Neural crest cell (in vitro differentiated cells): ENCODE data around the gene ZDHHC14. TPM values are rescaled to one million over a fixed set of nuclear protein-coding genes. Genes with fewer than 3 reads are reported as not detected.
"Not testable (repeated sequence)": the region's sequence is repeated elsewhere in the genome, so short reads cannot be mapped to it uniquely, and the experiment has no call there.

Experiments used
- DNase-seq: peaks from one replicate; pipeline ENCODE4 v3.0.0; 2021; ENCODE audit warnings: low read depth, mixed read lengths, low spot score
- H3K27ac Mint-ChIP-seq: one replicate; pipeline ENCODE4 v1.8.0; 2021; ENCODE audit warnings: mild to moderate bottlenecking, mixed read lengths; ENCODE audit not compliant: unreplicated experiment
- H3K27me3 Mint-ChIP-seq: 2 replicates; pipeline ENCODE4 v1.8.0; 2021; ENCODE audit warnings: low read depth, mild to moderate bottlenecking, mixed read lengths
- H3K36me3 Mint-ChIP-seq: 2 replicates; pipeline ENCODE4 v1.8.0; 2021; ENCODE audit warnings: low read depth, mild to moderate bottlenecking, mixed read lengths
- H3K4me1 Mint-ChIP-seq: 2 replicates; pipeline ENCODE4 v1.8.0; 2021; ENCODE audit warnings: mixed read lengths
- H3K4me3 Mint-ChIP-seq: one replicate; pipeline ENCODE4 v1.8.0; 2021; ENCODE audit warnings: mild to moderate bottlenecking, mixed read lengths
- H3K9me3 Mint-ChIP-seq: 2 replicates; pipeline ENCODE4 v1.8.0; 2021; ENCODE audit warnings: mixed read lengths
- total RNA-seq: library from RNA; stranded (reverse); gene quantifications from 2 replicates; pipeline ENCODE4 v1.2.1, GENCODE V29; 2021
- TF ChIP-seq, protein P1 (sequence below): fragments of 200-600 bp; sonication (generic); conservative IDR thresholded peaks from 2 replicates; pipeline ENCODE4 v1.5.0; 2021; ENCODE audit warnings: antibody characterized with exemption, mild to moderate bottlenecking

The ZDHHC14 gene
- total RNA-seq, 1 donor from 2014 or later: 5.3 TPM

DNA sequence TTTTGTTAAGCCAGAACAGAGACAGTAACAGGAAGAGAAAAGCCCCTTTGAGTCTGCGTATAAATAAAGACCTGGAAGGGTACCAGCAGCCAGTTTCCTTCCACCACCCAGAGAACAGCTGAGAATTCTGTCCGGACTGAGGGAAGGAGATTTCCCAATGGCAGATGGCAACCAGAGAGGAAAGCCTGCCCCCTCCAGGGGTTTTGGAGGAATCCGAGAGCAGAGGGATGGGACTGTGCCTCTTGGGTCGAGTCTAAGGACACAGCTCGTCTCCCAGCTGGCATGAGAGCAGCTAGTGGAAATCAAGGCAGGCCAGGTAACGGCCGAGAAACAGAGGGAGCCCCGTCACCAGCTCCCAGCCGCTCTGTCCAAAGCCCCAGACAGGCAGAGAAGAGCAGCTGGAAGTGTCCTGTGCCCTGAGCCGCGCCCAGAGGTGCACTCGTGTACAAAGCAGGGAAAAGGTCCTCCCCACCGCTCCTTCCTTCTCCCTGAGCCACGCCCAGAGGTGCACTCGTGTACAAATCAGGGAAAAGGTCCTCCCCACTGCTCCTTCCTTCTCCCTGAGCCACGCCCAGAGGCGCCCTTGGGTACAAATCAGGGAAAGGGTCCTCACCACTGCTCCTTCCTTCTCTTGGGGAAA lies 308.1 kb downstream of the ZDHHC14 start:
- no peaks in the 10 kb centered on the region for H3K9me3 Mint-ChIP-seq
- TF ChIP-seq, protein P1, sequence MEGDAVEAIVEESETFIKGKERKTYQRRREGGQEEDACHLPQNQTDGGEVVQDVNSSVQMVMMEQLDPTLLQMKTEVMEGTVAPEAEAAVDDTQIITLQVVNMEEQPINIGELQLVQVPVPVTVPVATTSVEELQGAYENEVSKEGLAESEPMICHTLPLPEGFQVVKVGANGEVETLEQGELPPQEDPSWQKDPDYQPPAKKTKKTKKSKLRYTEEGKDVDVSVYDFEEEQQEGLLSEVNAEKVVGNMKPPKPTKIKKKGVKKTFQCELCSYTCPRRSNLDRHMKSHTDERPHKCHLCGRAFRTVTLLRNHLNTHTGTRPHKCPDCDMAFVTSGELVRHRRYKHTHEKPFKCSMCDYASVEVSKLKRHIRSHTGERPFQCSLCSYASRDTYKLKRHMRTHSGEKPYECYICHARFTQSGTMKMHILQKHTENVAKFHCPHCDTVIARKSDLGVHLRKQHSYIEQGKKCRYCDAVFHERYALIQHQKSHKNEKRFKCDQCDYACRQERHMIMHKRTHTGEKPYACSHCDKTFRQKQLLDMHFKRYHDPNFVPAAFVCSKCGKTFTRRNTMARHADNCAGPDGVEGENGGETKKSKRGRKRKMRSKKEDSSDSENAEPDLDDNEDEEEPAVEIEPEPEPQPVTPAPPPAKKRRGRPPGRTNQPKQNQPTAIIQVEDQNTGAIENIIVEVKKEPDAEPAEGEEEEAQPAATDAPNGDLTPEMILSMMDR: no peak
- no peak overlapping the region for H3K4me3 Mint-ChIP-seq
- H3K27me3 Mint-ChIP-seq: peaks cover 30% of the 10 kb centered on the region
- no peaks in the 10 kb centered on the region for H3K36me3 Mint-ChIP-seq
- no peak overlapping the region for H3K27ac Mint-ChIP-seq
- H3K4me1 Mint-ChIP-seq: peaks cover 3% of the 10 kb centered on the region
- DNase-seq: no peak

DNA sequence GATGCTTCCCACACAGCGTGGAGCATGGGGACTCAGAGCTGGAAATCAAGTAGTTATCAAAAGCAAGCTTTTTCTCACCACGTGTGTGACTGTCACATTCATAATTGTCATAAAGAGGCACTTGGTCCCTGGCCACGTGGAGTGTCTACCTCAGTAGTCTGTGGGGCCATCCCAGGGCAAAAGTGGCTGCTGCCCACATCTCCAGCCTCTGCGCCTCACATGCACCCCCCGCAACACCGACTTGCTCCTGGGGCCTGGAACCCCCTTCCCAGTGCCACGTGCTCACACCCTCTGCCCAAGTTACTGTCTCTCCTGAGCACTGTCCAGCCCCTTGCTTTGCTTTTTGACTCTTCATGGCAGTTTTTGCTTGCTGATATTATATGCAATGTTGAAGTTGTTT lies 308.9 kb downstream of the ZDHHC14 start:
- TF ChIP-seq, protein P1: no peak
- H3K4me3 Mint-ChIP-seq: no peak overlapping the region
- H3K27me3 Mint-ChIP-seq: peaks cover 30% of the 10 kb centered on the region
- peaks cover 3% of the 10 kb centered on the region for H3K4me1 Mint-ChIP-seq
- H3K9me3 Mint-ChIP-seq: no peaks in the 10 kb centered on the region
- no peak for DNase-seq
- no peaks in the 10 kb centered on the region for H3K36me3 Mint-ChIP-seq
- no peak overlapping the region for H3K27ac Mint-ChIP-seq

DNA sequence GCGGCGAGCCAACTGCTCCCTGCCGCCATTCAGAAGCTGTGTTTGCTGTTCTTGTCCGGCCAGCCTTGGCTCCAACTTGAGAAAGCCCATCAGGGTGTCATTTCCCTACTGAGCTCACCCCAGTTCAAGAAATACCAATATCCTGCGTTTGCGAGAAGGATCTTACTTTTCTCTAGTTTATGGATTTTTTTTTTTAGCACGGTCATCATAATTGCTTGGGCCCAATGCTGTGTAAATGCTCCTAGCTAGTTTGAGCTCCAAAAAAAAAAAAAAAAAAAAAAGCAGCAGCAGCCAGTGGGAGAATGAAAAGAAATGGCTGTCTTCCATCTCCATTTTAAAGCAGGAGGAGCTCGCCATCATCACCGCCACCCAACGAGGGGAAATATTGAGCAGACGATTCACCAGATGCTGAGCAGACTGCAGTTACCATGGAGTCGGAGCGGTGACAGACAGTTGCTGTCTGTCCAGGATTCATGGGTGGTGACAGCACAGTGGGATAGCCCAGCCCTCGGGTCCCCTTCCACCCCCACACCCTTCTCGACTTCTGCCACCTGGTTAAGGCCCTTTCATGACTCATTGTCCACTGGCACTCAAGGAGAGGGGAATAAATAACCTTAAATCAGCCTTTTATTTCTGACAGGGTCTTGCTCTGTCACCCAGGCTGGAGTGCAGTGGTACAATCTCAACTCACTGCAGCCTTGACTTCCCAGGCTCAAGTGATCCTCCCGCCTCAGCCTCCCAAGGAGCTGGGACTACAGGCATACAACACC lies 309.6 kb downstream of the ZDHHC14 start:
- H3K27me3 Mint-ChIP-seq: peaks cover 30% of the 10 kb centered on the region
- peak overlapping the region; percentile 20 for H3K27ac Mint-ChIP-seq
- H3K36me3 Mint-ChIP-seq: no peaks in the 10 kb centered on the region
- TF ChIP-seq, protein P1: no peak
- DNase-seq: no peak
- H3K4me3 Mint-ChIP-seq: no peak overlapping the region
- no peaks in the 10 kb centered on the region for H3K4me1 Mint-ChIP-seq
- H3K9me3 Mint-ChIP-seq: no peaks in the 10 kb centered on the region

DNA sequence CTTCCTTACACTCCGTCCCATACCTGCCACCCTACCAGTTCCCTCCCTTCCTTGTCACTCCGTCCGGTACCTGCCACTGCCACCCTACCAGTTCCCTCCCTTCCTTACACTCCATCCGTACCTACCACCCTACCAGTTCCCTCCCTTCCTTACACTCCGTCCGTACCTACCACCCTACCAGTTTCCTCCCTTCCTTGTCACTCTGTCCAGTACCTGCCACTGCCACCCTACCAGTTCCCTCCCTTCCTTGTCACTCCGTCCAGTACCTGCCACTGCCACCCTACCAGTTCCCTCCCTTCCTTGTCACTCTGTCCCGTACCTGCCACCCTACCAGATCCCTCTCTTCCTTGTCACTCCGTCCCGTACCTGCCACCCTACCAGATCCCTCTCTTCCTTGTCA lies 310.6 kb downstream of the ZDHHC14 start:
- peaks cover 30% of the 10 kb centered on the region for H3K27me3 Mint-ChIP-seq
- not testable (repeated sequence) for H3K4me1 Mint-ChIP-seq, H3K27ac Mint-ChIP-seq, H3K36me3 Mint-ChIP-seq, H3K9me3 Mint-ChIP-seq, DNase-seq, H3K4me3 Mint-ChIP-seq

DNA sequence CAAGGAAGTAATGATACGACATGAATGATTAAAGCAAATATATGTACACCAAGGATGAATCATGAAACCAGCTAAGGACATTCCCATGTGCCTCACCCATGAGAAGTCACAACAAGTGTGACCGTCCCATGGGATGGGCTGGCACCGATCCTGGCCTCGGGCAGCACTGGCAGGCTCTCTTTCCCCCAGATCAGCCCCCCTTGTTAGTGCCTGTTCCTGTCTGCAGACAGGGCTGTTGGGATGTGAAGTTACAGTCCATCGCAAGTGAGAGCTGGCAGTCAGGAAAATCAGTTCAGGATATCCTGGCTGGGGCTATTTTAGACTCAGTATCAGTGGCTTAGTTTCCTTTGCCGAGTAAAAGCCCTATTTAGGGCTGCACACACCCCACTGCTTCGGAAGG lies 312.9 kb downstream of the ZDHHC14 start:
- Mint-ChIP-seq H3K9me3 (peaks cover 5% of the 10 kb centered on the region), H3K4me3 (no peak overlapping the region), H3K4me1 (no peaks in the 10 kb centered on the region), H3K27me3 (peaks cover 35% of the 10 kb centered on the region), H3K36me3 (no peaks in the 10 kb centered on the region), H3K27ac (no peak overlapping the region)
- no peak for DNase-seq
- TF ChIP-seq, protein P1: no peak
